COLO668 (cell line): Measurements from ENCODE around the gene VAC14.
A peak's percentile ranks its signal among the peaks of the same experiment; 100 is the strongest.
"Not testable (repeated sequence)": the region's sequence is repeated elsewhere in the genome, so short reads cannot be mapped to it uniquely, and the experiment has no call there.

Experiments
- DNase-seq: peaks from one replicate; lab custom pipeline; 2025; ENCODE audit not compliant: unreplicated experiment; lab: John Stamatoyannopoulos, UW

VAC14 gene

GRCh38 chr16:70648606-70649005, 152.4 kb downstream of the VAC14 start:
- DNase-seq = no peak

GRCh38 chr16:70647441-70648359, 153.3 kb downstream of the VAC14 start:
- no peak for DNase-seq

GRCh38 chr16:70646260-70647241, 154.4 kb downstream of the VAC14 start, which contains the start of gene IL34:
Gene IL34 (plus strand): TSS chr16:70646559. CDS start chr16:70646948, 389 bp downstream.
- DNase-seq = peak; percentile 62

GRCh38 chr16:70644763-70645597, 156.0 kb downstream of the VAC14 start:
- no peak for DNase-seq

- not testable (repeated sequence) for DNase-seq
These were observed 157.7 kb downstream of the VAC14 start for GRCh38 chr16:70643264-70643663.

GRCh38 chr16:70642633-70643032, 158.3 kb downstream of the VAC14 start:
- DNase-seq = no peak

- no peak for DNase-seq
These were observed 161.9 kb downstream of the VAC14 start for GRCh38 chr16:70638814-70639792.
